ENCODE data around the gene AKAP3. TPM values are rescaled to one million over a fixed set of nuclear protein-coding genes. Genes with fewer than 3 reads are reported as not detected.

AKAP3 gene
- total RNA-seq, 3 donors from 2014 or later, result 2.0 to 2.6 (median 2.2) TPM

DNA sequence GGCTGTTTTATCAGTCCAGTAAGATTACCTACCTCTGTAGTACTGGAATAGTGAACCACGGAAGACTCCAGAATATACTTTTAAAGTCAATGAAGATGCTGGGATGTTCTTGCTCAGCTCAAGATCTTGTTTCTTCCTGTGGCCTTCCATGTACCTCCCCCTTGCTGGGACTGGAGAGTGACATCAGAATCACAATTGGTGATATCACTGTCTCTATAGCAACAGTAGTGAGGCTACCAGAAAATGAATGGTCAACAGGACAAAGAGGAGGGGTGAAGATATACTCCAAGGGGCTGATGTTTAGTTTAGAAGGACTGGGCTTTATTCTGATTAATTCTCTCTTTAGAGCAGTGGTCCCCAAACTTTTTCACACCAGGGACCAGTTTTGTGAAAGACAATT, 3.8 kb downstream of the AKAP3 start:
- no peaks in the 10 kb centered on the region for H3K9me3 ChIP-seq
- ATAC-seq (no peak), DNase-seq (no peak)
- H3K4me3 ChIP-seq, result no peak overlapping the region
- H3K4me1 ChIP-seq (ENCODE audit: low read depth), result peaks cover 7% of the 10 kb centered on the region
- intact Hi-C loops (cut with DNase I, micrococcal nuclease), result no loop called here
- no peaks in the 10 kb centered on the region for H3K36me3 ChIP-seq (ENCODE audit: low read depth)
- TF ChIP-seq, protein P1, sequence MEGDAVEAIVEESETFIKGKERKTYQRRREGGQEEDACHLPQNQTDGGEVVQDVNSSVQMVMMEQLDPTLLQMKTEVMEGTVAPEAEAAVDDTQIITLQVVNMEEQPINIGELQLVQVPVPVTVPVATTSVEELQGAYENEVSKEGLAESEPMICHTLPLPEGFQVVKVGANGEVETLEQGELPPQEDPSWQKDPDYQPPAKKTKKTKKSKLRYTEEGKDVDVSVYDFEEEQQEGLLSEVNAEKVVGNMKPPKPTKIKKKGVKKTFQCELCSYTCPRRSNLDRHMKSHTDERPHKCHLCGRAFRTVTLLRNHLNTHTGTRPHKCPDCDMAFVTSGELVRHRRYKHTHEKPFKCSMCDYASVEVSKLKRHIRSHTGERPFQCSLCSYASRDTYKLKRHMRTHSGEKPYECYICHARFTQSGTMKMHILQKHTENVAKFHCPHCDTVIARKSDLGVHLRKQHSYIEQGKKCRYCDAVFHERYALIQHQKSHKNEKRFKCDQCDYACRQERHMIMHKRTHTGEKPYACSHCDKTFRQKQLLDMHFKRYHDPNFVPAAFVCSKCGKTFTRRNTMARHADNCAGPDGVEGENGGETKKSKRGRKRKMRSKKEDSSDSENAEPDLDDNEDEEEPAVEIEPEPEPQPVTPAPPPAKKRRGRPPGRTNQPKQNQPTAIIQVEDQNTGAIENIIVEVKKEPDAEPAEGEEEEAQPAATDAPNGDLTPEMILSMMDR (IDR thresholded peaks at IDR 0.05), result no peak

DNA sequence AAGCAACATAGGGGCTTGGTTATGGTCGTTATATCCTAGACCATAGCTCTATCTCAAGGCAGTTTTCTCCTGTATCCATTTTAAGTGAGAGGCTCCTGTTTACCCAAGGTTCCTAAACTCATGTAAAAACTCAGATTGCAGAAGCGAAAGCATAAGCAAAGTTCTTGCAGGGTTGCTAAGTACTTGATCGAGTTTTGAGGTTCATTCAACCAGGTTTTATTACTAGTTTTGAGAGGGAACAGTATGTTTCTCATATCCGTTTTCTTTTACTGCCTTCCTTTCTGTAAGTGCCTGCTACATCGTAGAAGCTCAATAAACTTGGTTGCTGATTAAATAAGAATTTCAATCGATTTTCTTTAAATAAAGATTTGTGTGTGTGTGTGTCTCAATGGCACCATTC, 5.1 kb downstream of the AKAP3 start:
- intact Hi-C loops (cut with DNase I, micrococcal nuclease), result no loop called here
- Histone ChIP-seq H3K36me3 (ENCODE audit: low read depth) (no peaks in the 10 kb centered on the region), H3K9me3 (no peaks in the 10 kb centered on the region)

DNA sequence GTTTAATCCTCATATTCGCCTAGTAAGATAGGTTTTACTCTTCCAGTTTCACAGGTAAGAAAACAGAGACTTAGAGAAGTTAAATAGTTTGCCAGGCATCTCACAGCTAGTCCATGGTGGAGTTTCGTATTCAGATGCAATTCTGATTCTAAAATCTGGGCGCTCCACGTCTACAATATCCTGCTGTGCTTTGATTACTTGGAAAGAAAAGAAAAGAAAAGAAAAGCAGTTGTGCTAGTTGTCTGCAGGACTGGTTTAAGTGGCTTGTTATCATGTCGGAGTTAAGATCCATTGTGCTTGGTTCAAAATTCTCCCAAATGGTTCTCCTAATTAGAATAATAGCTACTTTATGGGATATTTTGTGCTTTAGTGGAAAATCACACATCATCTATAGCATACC, 18.6 kb downstream of the AKAP3 start:
- H3K9me3 ChIP-seq, result no peaks in the 10 kb centered on the region
- no peaks in the 10 kb centered on the region for H3K36me3 ChIP-seq (ENCODE audit: low read depth)
- ATAC-seq (no peak), DNase-seq (no peak)
- TF ChIP-seq, protein P1 (IDR thresholded peaks at IDR 0.05), result no peak
- intact Hi-C loops (cut with DNase I, micrococcal nuclease), result no loop called here
- no peak overlapping the region for H3K4me3 ChIP-seq
- H3K4me1 ChIP-seq (ENCODE audit: low read depth), result no peaks in the 10 kb centered on the region

More for the DNA sequence above, 5.1 kb downstream of the AKAP3 start:
- Histone ChIP-seq H3K4me3 (no peak overlapping the region), H3K4me1 (ENCODE audit: low read depth) (peaks cover 5% of the 10 kb centered on the region)
- DNase-seq (no peak), ATAC-seq (no peak)
- TF ChIP-seq, protein P1 (IDR thresholded peaks at IDR 0.05), result no peak

DNA sequence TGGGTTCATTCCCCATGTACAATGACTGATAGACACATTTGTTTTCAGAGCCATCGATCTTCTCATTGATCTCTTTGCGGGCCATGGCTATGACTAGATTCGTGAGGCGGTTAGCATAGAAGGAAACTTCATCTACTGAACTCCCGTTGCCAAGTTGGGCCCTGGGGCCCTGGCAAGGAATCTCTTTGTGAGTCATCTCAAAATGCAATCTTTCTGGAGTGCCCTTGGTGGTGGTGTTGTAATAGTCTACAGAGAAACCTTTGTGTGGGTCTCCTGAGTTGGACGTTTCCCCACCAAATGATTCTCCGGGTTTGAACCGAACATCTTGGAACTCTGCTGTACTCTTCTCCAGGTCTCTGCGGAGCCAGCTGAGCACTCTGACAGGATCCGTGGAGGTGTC, 20.4 kb downstream of the AKAP3 start:
- no peaks in the 10 kb centered on the region for H3K4me1 ChIP-seq (ENCODE audit: low read depth)
- TF ChIP-seq, protein P1 (IDR thresholded peaks at IDR 0.05), result no peak
- no peak overlapping the region for H3K4me3 ChIP-seq
- H3K36me3 ChIP-seq (ENCODE audit: low read depth), result no peaks in the 10 kb centered on the region
- ATAC-seq (no peak), DNase-seq (no peak)
- intact Hi-C loops (cut with DNase I, micrococcal nuclease), result no loop called here
- no peaks in the 10 kb centered on the region for H3K9me3 ChIP-seq

DNA sequence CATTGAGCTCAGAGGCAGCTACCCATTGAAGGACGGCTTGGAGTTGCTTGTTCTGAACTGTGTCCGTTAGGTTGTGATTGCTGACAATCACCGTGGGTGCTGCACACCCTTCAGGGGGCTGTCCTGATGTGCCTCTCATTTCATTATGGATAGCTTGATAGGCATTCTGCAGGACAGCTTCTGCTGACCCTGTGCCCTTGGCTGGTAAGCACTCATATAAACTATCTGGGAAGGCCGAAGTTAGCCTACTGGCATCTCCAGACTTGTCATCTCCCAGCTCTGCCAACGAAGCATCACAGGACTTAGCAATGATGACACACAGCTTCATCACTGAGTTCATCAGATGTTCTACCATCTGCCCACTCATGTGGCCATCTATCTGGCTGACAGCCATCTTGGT, 22.3 kb downstream of the AKAP3 start:
- Histone ChIP-seq H3K4me3 (no peak overlapping the region), H3K9me3 (no peaks in the 10 kb centered on the region), H3K36me3 (ENCODE audit: low read depth) (no peaks in the 10 kb centered on the region), H3K4me1 (ENCODE audit: low read depth) (no peaks in the 10 kb centered on the region)
- TF ChIP-seq, protein P1 (IDR thresholded peaks at IDR 0.05), result no peak
- no peak for ATAC-seq
- intact Hi-C loops (cut with DNase I, micrococcal nuclease), result no loop called here
- no peak for DNase-seq

- H3K36me3 ChIP-seq (ENCODE audit: low read depth), result no peaks in the 10 kb centered on the region
- H3K4me1 ChIP-seq (ENCODE audit: low read depth), result no peaks in the 10 kb centered on the region
- ATAC-seq (no peak), DNase-seq (no peak)
- H3K9me3 ChIP-seq, result no peaks in the 10 kb centered on the region
- H3K4me3 ChIP-seq, result no peak overlapping the region
- intact Hi-C loops (cut with DNase I, micrococcal nuclease), result no loop called here
- TF ChIP-seq, protein P1 (IDR thresholded peaks at IDR 0.05), result no peak
These were observed 27.3 kb downstream of the AKAP3 start for GRCh38 chr12:4621511-4621910.

All from mucosa of descending colon (tissue), 3 donors.